Body of pancreas (tissue), 4 donors: ENCODE data around the gene MID2. TPM values are rescaled to one million over a fixed set of nuclear protein-coding genes. Genes with fewer than 3 reads are reported as not detected.
"Not testable (repeated sequence)": the region's sequence is repeated elsewhere in the genome, so short reads cannot be mapped to it uniquely, and the experiment has no call there.

Experiments used
- ATAC-seq: fragments of 150-250 bp; one replicate; pipeline ENCODE4 v1.9.1; 2016
- DNase-seq, 4 donors: peaks; one replicate each; pipeline ENCODE4 v3.0.0-alpha.2; 2019
- H3K27ac ChIP-seq, 4 donors: fragments of 200-600 bp; sonication (generic); 1 replicate in 3 of 4; 2 replicates in 1 of 4; pipeline versions ENCODE4 v1.5.1 to v1.6.1; 2016 to 2019; ENCODE audit warnings: mild to moderate bottlenecking in 1 of 4, mixed read lengths in 1 of 4, moderate library complexity in 1 of 4
- H3K27me3 ChIP-seq, 2 donors: fragments of 200-600 bp; sonication (generic); one replicate each; pipeline ENCODE4 v1.6.0; 2016; ENCODE audit warnings: mild to moderate bottlenecking in 1 of 2
- H3K36me3 ChIP-seq, 2 donors: fragments of 200-600 bp; sonication (generic); replicated peaks in 1 of 2; 2 replicates each; pipeline ENCODE4 v1.5.1; 2016; ENCODE audit warnings: low read depth in 2 of 2; ENCODE audit not compliant: insufficient read depth in 1 of 2
- H3K4me1 ChIP-seq: fragments of 200-600 bp; sonication (generic); one replicate; pipeline ENCODE4 v1.6.0; 2016
- H3K4me3 ChIP-seq, 2 donors: fragments of 200-600 bp; sonication (generic); 1 replicate in 1 of 2; 2 replicates in 1 of 2; pipeline ENCODE4 v1.5.1; 2016 to 2019
- H3K9me3 ChIP-seq, 3 donors: fragments of 200-600 bp; sonication (generic); 1 replicate in 2 of 3; 2 replicates in 1 of 3; pipeline ENCODE4 v1.5.1; 2016
- POLR2A ChIP-seq, 3 donors: fragments of 450-650 bp; IDR thresholded peaks; one replicate each; pipeline ENCODE4 v1.6.1; 2016; ENCODE audit warnings: antibody characterized with exemption in 3 of 3, mild to moderate bottlenecking in 2 of 3
- WGBS, 2 donors: methylation state at CpG; one replicate each; pipeline ENCODE4 v1.1.5; 2017; 5-methylcytosine and 5-hydroxymethylcytosine counted together
- intact Hi-C: fragments of 100-400 bp; cut with DNase I; formaldehyde crosslinking; loops from one replicate; pipeline ENCODE4 v1.15.1; 2023
- total RNA-seq, 2 donors: library from RNA; depleted of rRNA; stranded (reverse); fragments of >200 nt; gene quantifications; one replicate each; pipeline ENCODE4 v1.1.0, GENCODE V29; 2016
- TF ChIP-seq, protein P1 (sequence below), 7 experiments: fragments of 450-650 bp in 4 of 7; fragments of 200-600 bp in 3 of 7; sonication (generic) in 3 of 7; IDR thresholded peaks; one replicate each; pipeline ENCODE4 v1.5.1; 2016 to 2019; ENCODE audit warnings: antibody characterized with exemption in 7 of 7

MID2 gene
- total RNA-seq, 2 donors from 2014 or later = 5.6 to 8.8 TPM

- DNase-seq (no peak), ATAC-seq (no peak)
- Histone ChIP-seq H3K27me3 (no peaks in the 10 kb centered on the region), H3K4me3 (no peak overlapping the region), H3K9me3 (no peaks in the 10 kb centered on the region), H3K27ac (no peak overlapping the region), H3K4me1 (peaks cover 4% of the 10 kb centered on the region), H3K36me3 (no peaks in the 10 kb centered on the region)
- intact Hi-C loops = no loop called here
- WGBS, 2 donors = 38 to 42% methylated on average over 4 to 7 of the region's 7 CpGs
- TF ChIP-seq, protein P1, sequence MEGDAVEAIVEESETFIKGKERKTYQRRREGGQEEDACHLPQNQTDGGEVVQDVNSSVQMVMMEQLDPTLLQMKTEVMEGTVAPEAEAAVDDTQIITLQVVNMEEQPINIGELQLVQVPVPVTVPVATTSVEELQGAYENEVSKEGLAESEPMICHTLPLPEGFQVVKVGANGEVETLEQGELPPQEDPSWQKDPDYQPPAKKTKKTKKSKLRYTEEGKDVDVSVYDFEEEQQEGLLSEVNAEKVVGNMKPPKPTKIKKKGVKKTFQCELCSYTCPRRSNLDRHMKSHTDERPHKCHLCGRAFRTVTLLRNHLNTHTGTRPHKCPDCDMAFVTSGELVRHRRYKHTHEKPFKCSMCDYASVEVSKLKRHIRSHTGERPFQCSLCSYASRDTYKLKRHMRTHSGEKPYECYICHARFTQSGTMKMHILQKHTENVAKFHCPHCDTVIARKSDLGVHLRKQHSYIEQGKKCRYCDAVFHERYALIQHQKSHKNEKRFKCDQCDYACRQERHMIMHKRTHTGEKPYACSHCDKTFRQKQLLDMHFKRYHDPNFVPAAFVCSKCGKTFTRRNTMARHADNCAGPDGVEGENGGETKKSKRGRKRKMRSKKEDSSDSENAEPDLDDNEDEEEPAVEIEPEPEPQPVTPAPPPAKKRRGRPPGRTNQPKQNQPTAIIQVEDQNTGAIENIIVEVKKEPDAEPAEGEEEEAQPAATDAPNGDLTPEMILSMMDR (IDR thresholded peaks at IDR 0.05) = no peak
- TF ChIP-seq POLR2A (IDR thresholded peaks at IDR 0.05) = no peak
Measured at GRCh38 chrX:107935200-107935599, 109.5 kb downstream of the MID2 start.

DNA sequence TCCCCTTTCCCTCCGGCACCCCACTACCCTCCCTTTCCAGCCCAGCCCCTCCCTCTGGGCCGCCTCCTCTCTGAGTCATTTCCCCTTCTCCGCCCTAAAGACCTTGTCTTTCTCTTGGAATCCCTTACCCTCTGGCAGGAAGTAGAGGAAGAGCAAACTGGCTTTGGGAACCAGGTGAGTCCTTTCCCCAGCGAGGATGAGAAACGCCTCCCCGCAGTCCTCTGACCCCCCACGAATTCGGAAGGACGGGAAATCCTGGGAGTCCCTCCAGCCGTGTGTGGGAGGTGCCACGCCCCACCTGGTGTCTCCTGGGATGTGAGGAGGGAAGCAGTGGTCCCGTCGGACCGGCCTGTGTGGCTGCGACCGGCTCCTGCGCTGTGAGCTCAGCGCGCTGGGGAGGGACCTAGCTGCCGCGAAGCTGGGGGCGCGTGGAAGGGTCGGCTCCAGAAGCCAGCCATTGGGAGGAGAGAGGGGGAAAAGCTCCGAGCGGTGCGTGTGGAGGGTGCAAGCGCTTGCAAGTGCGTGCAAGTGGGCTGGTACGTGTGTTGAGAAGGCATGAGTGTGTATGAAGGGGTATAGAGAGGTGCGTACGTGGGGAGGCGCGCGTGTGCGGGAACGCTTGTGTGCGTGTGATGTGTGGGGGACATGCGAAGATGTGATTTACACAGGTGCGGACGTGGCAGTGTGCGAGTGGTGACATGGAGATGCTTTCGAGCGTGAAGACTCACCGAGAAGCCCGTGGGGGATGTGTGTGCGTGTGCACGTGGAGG lies 110.2 kb downstream of the MID2 start:
- Histone ChIP-seq H3K4me3 (no peak overlapping the region), H3K36me3 (no peaks in the 10 kb centered on the region), H3K27me3 (no peaks in the 10 kb centered on the region), H3K9me3 (no peaks in the 10 kb centered on the region), H3K4me1 (peaks cover 4% of the 10 kb centered on the region), H3K27ac (no peak overlapping the region)
- 2 to 13% methylated on average over 29 to 46 of the region's 48 CpGs for WGBS, 2 donors
- ATAC-seq = no peak
- DNase-seq = no peak
- TF ChIP-seq, protein P1 (IDR thresholded peaks at IDR 0.05) = no peak
- TF ChIP-seq POLR2A (IDR thresholded peaks at IDR 0.05) = no peak
- intact Hi-C loops = no loop called here

DNA sequence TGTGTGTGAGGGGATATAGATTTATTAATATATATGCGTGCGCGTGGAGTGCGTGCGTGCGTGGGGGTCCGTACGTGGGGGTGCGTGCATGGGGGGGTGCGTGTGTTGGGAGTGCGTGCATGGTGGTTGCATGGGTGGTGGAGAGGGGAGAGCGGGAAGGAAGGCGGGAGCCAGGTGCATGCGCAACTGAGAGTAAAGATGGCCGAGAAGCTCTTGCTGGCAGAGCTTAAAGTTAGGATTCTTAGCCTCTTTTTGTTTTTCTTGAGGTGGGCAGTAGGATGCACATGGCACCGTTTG lies 110.7 kb downstream of the MID2 start:
- ATAC-seq (no peak), DNase-seq (no peak)
- Histone ChIP-seq H3K27ac (no peak overlapping the region), H3K4me3 (no peak overlapping the region), H3K4me1 (peaks cover 4% of the 10 kb centered on the region), H3K27me3 (no peaks in the 10 kb centered on the region), H3K36me3 (no peaks in the 10 kb centered on the region), H3K9me3 (no peaks in the 10 kb centered on the region)
- TF ChIP-seq, protein P1 (IDR thresholded peaks at IDR 0.05) = no peak
- TF ChIP-seq POLR2A (IDR thresholded peaks at IDR 0.05) = no peak
- 40 to 47% methylated on average over 8 to 16 of the region's 16 CpGs for WGBS, 2 donors
- intact Hi-C loops = no loop called here

- TF ChIP-seq, protein P1 (IDR thresholded peaks at IDR 0.05) = no peak
- no peak for TF ChIP-seq POLR2A (IDR thresholded peaks at IDR 0.05)
- no peak for ATAC-seq
- no peak overlapping the region for H3K4me3 ChIP-seq
- intact Hi-C loops = no loop called here
- H3K36me3 ChIP-seq = no peaks in the 10 kb centered on the region
- WGBS, 2 donors = 78 to 81% methylated on average over 3 of the region's 3 CpGs
- peaks cover 4% of the 10 kb centered on the region for H3K4me1 ChIP-seq
- no peaks in the 10 kb centered on the region for H3K27me3 ChIP-seq
- no peak for DNase-seq
- H3K9me3 ChIP-seq = no peaks in the 10 kb centered on the region
- no peak overlapping the region for H3K27ac ChIP-seq
Measured at GRCh38 chrX:107940095-107940494, 114.4 kb downstream of the MID2 start.

- intact Hi-C loops, H3K27me3 ChIP-seq, H3K27ac ChIP-seq, DNase-seq, ATAC-seq, H3K4me3 ChIP-seq, H3K4me1 ChIP-seq, H3K9me3 ChIP-seq, H3K36me3 ChIP-seq: not testable (repeated sequence)
Measured at GRCh38 chrX:107955337-107955736, 129.7 kb downstream of the MID2 start.
